ENCODE results near the gene BPHL. TPM values are rescaled to one million over a fixed set of nuclear protein-coding genes. Genes with fewer than 3 reads are reported as not detected.
"Not testable (repeated sequence)": the region's sequence is repeated elsewhere in the genome, so short reads cannot be mapped to it uniquely, and the experiment has no call there.

The BPHL gene
- total RNA-seq, 1 experiment from 2014 or later: 31.3 TPM

DNA sequence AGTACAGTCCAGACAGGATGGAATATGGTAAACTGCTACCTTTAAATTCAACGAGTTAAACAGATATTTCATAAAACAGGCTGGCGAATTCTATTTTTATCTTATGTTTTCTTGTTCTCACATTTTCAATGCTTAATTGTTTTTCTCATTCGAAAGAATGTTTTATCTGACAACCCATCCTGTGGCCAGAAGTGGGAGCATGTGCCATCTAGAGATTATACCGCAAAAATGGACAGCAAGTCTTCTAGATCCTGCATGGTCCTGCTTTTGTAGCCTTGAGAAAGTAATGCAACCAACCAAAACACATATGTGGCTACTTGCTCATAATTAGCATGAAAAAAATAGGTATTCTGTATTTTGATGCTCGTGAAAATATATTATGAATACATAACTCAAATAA is 78.3 kb downstream of the BPHL start:
- CTCF ChIA-PET: interaction anchor here (0.9 to 1.4 kb wide), 3 partner anchors 37 to 350 kb away, joined by 3 to 6 read pairs (median 3); no protein-coding TSS in a partner anchor
- no TSS peak for BruUV-seq (replicated peaks)

DNA sequence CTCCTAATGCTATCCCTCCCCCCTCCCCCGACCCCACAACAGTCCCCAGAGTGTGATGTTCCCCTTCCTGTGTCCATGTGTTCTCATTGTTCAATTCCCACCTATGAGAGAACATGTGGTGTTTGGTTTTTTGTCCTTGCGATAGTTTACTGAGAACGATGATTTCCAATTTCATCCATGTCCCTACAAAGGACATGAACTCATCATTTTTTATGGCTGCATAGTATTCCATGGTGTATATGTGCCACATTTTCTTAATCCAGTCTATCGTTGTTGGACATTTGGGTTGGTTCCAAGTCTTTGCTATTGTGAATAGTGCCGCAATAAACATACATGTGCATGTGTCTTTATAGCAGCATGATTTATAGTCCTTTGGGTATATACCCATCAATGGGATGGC is 79.2 kb downstream of the BPHL start:
- POLR2A ChIA-PET; CTCF ChIA-PET; H3K36me3 ChIP-seq (ENCODE audit: control insufficient read depth in 1 of 2, insufficient read depth in 2 of 2, low read length in 2 of 2); H3K4me3 ChIP-seq (replicated peaks in 1 of 2; ENCODE audit: low read depth in 1 of 2, low read length in 2 of 2); H3K9me3 ChIP-seq (ENCODE audit: control insufficient read depth in 1 of 2, insufficient read depth in 1 of 2, low read depth in 1 of 2, low read length in 2 of 2); H3K4me2 ChIP-seq (ENCODE audit: low read length); ATAC-seq; intact Hi-C loops (cut with micrococcal nuclease); H3K9ac ChIP-seq (ENCODE audit: low read length); H4K20me1 ChIP-seq (ENCODE audit: insufficient read depth); H3K79me2 ChIP-seq (ENCODE audit: insufficient read depth, low read length); DNase-seq (ENCODE audit: low read depth, low spot score); H3K27me3 ChIP-seq (ENCODE audit: insufficient read depth, low read length); H3K9me2 ChIP-seq (ENCODE audit: insufficient read depth); RAD21 ChIA-PET (ENCODE audit: low non-redundant PET in 1 of 2, low total read pairs in 2 of 2, uncharacterized antibody in 2 of 2, unreplicated experiment in 2 of 2); H2AFZ ChIP-seq (ENCODE audit: low read depth, low read length, poor library complexity, severe bottlenecking); H3K27ac ChIP-seq (ENCODE audit: low read depth, low read length); BruUV-seq (replicated peaks): not testable (repeated sequence)
- peaks cover 8 to 20% of the 10 kb centered on the region in 2 experiments; a peak in 3 of 4 replicates for H3K4me1 ChIP-seq (ENCODE audit: control insufficient read depth in 1 of 2, insufficient read depth in 2 of 2, low read length in 2 of 2)

More for the DNA sequence above, 78.3 kb downstream of the BPHL start:
- Histone ChIP-seq H3K9me3 (ENCODE audit: control insufficient read depth in 1 of 2, insufficient read depth in 1 of 2, low read depth in 1 of 2, low read length in 2 of 2) (no peaks in the 10 kb centered on the region), H3K27ac (ENCODE audit: low read depth, low read length) (no peak overlapping the region), H3K4me2 (ENCODE audit: low read length) (peak overlapping the region; percentile 57; the same call in 1 of the 2 replicates), H3K79me2 (ENCODE audit: insufficient read depth, low read length) (no peaks in the 10 kb centered on the region), H4K20me1 (ENCODE audit: insufficient read depth) (no peaks in the 10 kb centered on the region), H3K4me3 (replicated peaks in 1 of 2; ENCODE audit: low read depth in 1 of 2, low read length in 2 of 2) (no peak overlapping the region), H3K4me1 (ENCODE audit: control insufficient read depth in 1 of 2, insufficient read depth in 2 of 2, low read length in 2 of 2) (peaks cover 8 to 20% of the 10 kb centered on the region in 2 experiments; a peak in 3 of 4 replicates), H3K9me2 (ENCODE audit: insufficient read depth) (no peaks in the 10 kb centered on the region), H3K9ac (ENCODE audit: low read length) (no peak overlapping the region), H3K27me3 (ENCODE audit: insufficient read depth, low read length) (no peaks in the 10 kb centered on the region), H2AFZ (ENCODE audit: low read depth, low read length, poor library complexity, severe bottlenecking) (peak overlapping the region; percentile 49), H3K36me3 (ENCODE audit: control insufficient read depth in 1 of 2, insufficient read depth in 2 of 2, low read length in 2 of 2) (no peaks in the 10 kb centered on the region)
- TF ChIP-seq, protein P1, sequence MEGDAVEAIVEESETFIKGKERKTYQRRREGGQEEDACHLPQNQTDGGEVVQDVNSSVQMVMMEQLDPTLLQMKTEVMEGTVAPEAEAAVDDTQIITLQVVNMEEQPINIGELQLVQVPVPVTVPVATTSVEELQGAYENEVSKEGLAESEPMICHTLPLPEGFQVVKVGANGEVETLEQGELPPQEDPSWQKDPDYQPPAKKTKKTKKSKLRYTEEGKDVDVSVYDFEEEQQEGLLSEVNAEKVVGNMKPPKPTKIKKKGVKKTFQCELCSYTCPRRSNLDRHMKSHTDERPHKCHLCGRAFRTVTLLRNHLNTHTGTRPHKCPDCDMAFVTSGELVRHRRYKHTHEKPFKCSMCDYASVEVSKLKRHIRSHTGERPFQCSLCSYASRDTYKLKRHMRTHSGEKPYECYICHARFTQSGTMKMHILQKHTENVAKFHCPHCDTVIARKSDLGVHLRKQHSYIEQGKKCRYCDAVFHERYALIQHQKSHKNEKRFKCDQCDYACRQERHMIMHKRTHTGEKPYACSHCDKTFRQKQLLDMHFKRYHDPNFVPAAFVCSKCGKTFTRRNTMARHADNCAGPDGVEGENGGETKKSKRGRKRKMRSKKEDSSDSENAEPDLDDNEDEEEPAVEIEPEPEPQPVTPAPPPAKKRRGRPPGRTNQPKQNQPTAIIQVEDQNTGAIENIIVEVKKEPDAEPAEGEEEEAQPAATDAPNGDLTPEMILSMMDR (IDR thresholded peaks at IDR 0.05 in 2 of 3, conservative IDR thresholded peaks at IDR 0.05 in 1 of 3; ENCODE audit: borderline replicate concordance in 1 of 3, insufficient read depth in 1 of 3, low read depth in 2 of 3, low read length in 2 of 3): 0 out of 6 replicates have a peak, but pooled peaks of 1 of the 3 experiments have one; percentile 4
- no peak for TF ChIP-seq RAD21 (IDR thresholded peaks at IDR 0.05; ENCODE audit: low read depth)
- RAD21 ChIA-PET (ENCODE audit: low non-redundant PET in 1 of 2, low total read pairs in 2 of 2, uncharacterized antibody in 2 of 2, unreplicated experiment in 2 of 2): interaction anchor here in 1 of 2 experiments (0.7 kb wide), 1 partner anchor 20 kb away, joined by 3 read pairs; no protein-coding TSS in a partner anchor
- no peak for ATAC-seq
- DNase-seq (ENCODE audit: low read depth, low spot score): no peak
- intact Hi-C loops (cut with micrococcal nuclease): loop anchor here (1.0 kb wide), 1 partner anchor 70 kb away; no protein-coding TSS in a partner anchor
- POLR2A ChIA-PET: no interaction called here

Measured in HCT116 (cell line).